ENCODE results near the gene GABRD. TPM values are rescaled to one million over a fixed set of nuclear protein-coding genes. Genes with fewer than 3 reads are reported as not detected.

The GABRD gene
- total and polyA plus RNA-seq, 2 of the 13 experiments (the other 11 are each of a cell fraction or from before 2014, with no cell fraction given): not detected

- TF ChIP-seq ZBTB49 (CRISPR knock-in tag; IDR thresholded peaks at IDR 0.05; ENCODE audit: borderline replicate concordance): peak; percentile 75; the same call in 1 of the 2 replicates
- peak; percentile 47; the same call in 1 of the 2 replicates for TF ChIP-seq ZNF614 (CRISPR knock-in tag; IDR thresholded peaks at IDR 0.05; ENCODE audit: borderline replicate concordance)
- peak; percentile 19; the same call in 1 of the 2 replicates for TF ChIP-seq TFDP2 (CRISPR knock-in tag; IDR thresholded peaks at IDR 0.05)
- peak; percentile 63; the same call in 1 of the 2 replicates for TF ChIP-seq IRF2 (CRISPR knock-in tag; IDR thresholded peaks at IDR 0.05)
- no peak for TF ChIP-seq ZNF484 (CRISPR knock-in tag; IDR thresholded peaks at IDR 0.05; ENCODE audit: borderline replicate concordance, low read depth)
- TF ChIP-seq HIC2 (CRISPR knock-in tag; IDR thresholded peaks at IDR 0.05; ENCODE audit: low read depth): 0 out of 2 replicates have a peak, but pooled peaks have one; percentile 58
- TF ChIP-seq FOSL2 (CRISPR knock-in tag; IDR thresholded peaks at IDR 0.05): peak; percentile 38
- peak; percentile 65 for TF ChIP-seq ZNF331 (CRISPR knock-in tag; IDR thresholded peaks at IDR 0.05)
- 0 out of 2 replicates have a peak, but pooled peaks have one; percentile 11 for TF ChIP-seq ETV5 (CRISPR knock-in tag; IDR thresholded peaks at IDR 0.05; ENCODE audit: borderline replicate concordance)
- TF ChIP-seq MED1 (CRISPR knock-in tag; IDR thresholded peaks at IDR 0.05): peak; percentile 57; the same call in 1 of the 2 replicates
- peak; percentile 86 for TF ChIP-seq PATZ1 (CRISPR knock-in tag; IDR thresholded peaks at IDR 0.05)
- no peak for TF ChIP-seq ZNF713 (CRISPR knock-in tag; IDR thresholded peaks at IDR 0.05)
- TF ChIP-seq YEATS2 (CRISPR knock-in tag; IDR thresholded peaks at IDR 0.05; ENCODE audit: borderline replicate concordance): peak; percentile 23
- peak; percentile 44; the same call in 1 of the 2 replicates for TF ChIP-seq ZNF691 (CRISPR knock-in tag; IDR thresholded peaks at IDR 0.05; ENCODE audit: borderline replicate concordance, low read depth)
- peak; percentile 48; the same call in 1 of the 2 replicates for TF ChIP-seq RFXAP (CRISPR knock-in tag; IDR thresholded peaks at IDR 0.05; ENCODE audit: borderline replicate concordance)
- TF ChIP-seq ZGPAT (CRISPR knock-in tag; IDR thresholded peaks at IDR 0.05): peak; percentile 10; the same call in 1 of the 2 replicates
- TF ChIP-seq PHF20 (CRISPR knock-in tag; IDR thresholded peaks at IDR 0.05): peak; percentile 29; the same call in 1 of the 2 replicates
Measured at GRCh38 chr1:2046174-2046917, 27.2 kb downstream of the GABRD start (continued).

All from HepG2 (cell line).